Ascending aorta (tissue), 2 donors: Measurements from ENCODE around the gene TXNRD3. TPM values are rescaled to one million over a fixed set of nuclear protein-coding genes. Genes with fewer than 3 reads are reported as not detected.

ENCODE experiments used
- DNase-seq, 2 donors: peaks; one replicate each; pipeline ENCODE4 v3.0.0-alpha.2; 2019; ENCODE audit warnings: low spot score in 2 of 2
- H3K27ac ChIP-seq, 2 donors: fragments of 200-600 bp; sonication (generic); one replicate each; pipeline ENCODE4 v1.5.1; 2016 to 2017; ENCODE audit warnings: mild to moderate bottlenecking in 1 of 2
- H3K27me3 ChIP-seq: fragments of 200-600 bp; sonication (generic); one replicate; pipeline ENCODE4 v1.5.1; 2017
- H3K36me3 ChIP-seq, 2 donors: fragments of 200-600 bp; sonication (generic); one replicate each; pipeline ENCODE4 v1.5.1; 2016
- H3K4me1 ChIP-seq, 2 donors: fragments of 200-600 bp; sonication (generic); one replicate each; pipeline ENCODE4 v1.5.1; 2016 to 2017; ENCODE audit warnings: mild to moderate bottlenecking in 1 of 2
- H3K4me3 ChIP-seq, 2 donors: fragments of 200-600 bp; sonication (generic); one replicate each; pipeline ENCODE4 v1.5.1; 2016 to 2017; ENCODE audit warnings: mild to moderate bottlenecking in 1 of 2
- H3K9me3 ChIP-seq, 2 donors: fragments of 200-600 bp; sonication (generic); one replicate each; pipeline ENCODE4 v1.5.1; 2016
- CTCF ChIP-seq, 3 experiments: fragments of 200-600 bp in 2 of 3; fragments of 450-650 bp in 1 of 3; sonication (generic) in 2 of 3; IDR thresholded peaks; one replicate each; pipeline ENCODE4 v1.5.1; 2016 to 2019; ENCODE audit warnings: antibody characterized with exemption in 3 of 3, mild to moderate bottlenecking in 1 of 3, moderate library complexity in 1 of 3
- intact Hi-C: fragments of 100-400 bp; cut with DNase I; formaldehyde crosslinking; loops from one replicate; pipeline ENCODE4 v1.15.1; 2023
- total RNA-seq: library from RNA; depleted of rRNA; stranded (reverse); fragments of >200 nt; gene quantifications from one replicate; pipeline ENCODE4 v1.1.0, GENCODE V29; 2016

TXNRD3 gene
- total RNA-seq, 1 donor from 2014 or later: 18.9 TPM

GRCh38 chr3:126618760-126619159, 36.2 kb downstream of the TXNRD3 start:
- H3K27me3 ChIP-seq: no peaks in the 10 kb centered on the region
- intact Hi-C loops: no loop called here
- no peak overlapping the region for H3K27ac ChIP-seq
- no peaks in the 10 kb centered on the region for H3K4me1 ChIP-seq
- H3K4me3 ChIP-seq: no peak overlapping the region
- H3K36me3 ChIP-seq: peaks cover 0 to 20% of the 10 kb centered on the region in 2 donors
- no peaks in the 10 kb centered on the region for H3K9me3 ChIP-seq
- DNase-seq: no peak
- TF ChIP-seq CTCF (IDR thresholded peaks at IDR 0.05): no peak

- Histone ChIP-seq H3K4me3 (no peak overlapping the region), H3K9me3 (no peaks in the 10 kb centered on the region), H3K4me1 (no peaks in the 10 kb centered on the region), H3K27me3 (no peaks in the 10 kb centered on the region), H3K27ac (no peak overlapping the region), H3K36me3 (peaks cover 0 to 20% of the 10 kb centered on the region in 2 donors)
- no peak for TF ChIP-seq CTCF (IDR thresholded peaks at IDR 0.05)
- intact Hi-C loops: no loop called here
- DNase-seq: no peak
These were observed 36.9 kb downstream of the TXNRD3 start for GRCh38 chr3:126618021-126618420.

- no peak for TF ChIP-seq CTCF (IDR thresholded peaks at IDR 0.05)
- intact Hi-C loops: no loop called here
- H3K27ac ChIP-seq: no peak overlapping the region
- H3K36me3 ChIP-seq: peaks cover 0 to 22% of the 10 kb centered on the region in 2 donors
- DNase-seq: no peak
- no peaks in the 10 kb centered on the region for H3K9me3 ChIP-seq
- H3K4me1 ChIP-seq: no peaks in the 10 kb centered on the region
- H3K27me3 ChIP-seq: no peaks in the 10 kb centered on the region
- no peak overlapping the region for H3K4me3 ChIP-seq
These were observed 37.4 kb downstream of the TXNRD3 start for GRCh38 chr3:126617571-126617970.

- no peak for DNase-seq
- no peaks in the 10 kb centered on the region for H3K27me3 ChIP-seq
- H3K27ac ChIP-seq: no peak overlapping the region
- no peak overlapping the region for H3K4me3 ChIP-seq
- no peaks in the 10 kb centered on the region for H3K9me3 ChIP-seq
- TF ChIP-seq CTCF (IDR thresholded peaks at IDR 0.05): no peak
- H3K4me1 ChIP-seq: no peaks in the 10 kb centered on the region
- peaks cover 0 to 19% of the 10 kb centered on the region in 2 donors for H3K36me3 ChIP-seq
- intact Hi-C loops: no loop called here
These were observed 38.0 kb downstream of the TXNRD3 start for GRCh38 chr3:126616931-126617330.

DNA sequence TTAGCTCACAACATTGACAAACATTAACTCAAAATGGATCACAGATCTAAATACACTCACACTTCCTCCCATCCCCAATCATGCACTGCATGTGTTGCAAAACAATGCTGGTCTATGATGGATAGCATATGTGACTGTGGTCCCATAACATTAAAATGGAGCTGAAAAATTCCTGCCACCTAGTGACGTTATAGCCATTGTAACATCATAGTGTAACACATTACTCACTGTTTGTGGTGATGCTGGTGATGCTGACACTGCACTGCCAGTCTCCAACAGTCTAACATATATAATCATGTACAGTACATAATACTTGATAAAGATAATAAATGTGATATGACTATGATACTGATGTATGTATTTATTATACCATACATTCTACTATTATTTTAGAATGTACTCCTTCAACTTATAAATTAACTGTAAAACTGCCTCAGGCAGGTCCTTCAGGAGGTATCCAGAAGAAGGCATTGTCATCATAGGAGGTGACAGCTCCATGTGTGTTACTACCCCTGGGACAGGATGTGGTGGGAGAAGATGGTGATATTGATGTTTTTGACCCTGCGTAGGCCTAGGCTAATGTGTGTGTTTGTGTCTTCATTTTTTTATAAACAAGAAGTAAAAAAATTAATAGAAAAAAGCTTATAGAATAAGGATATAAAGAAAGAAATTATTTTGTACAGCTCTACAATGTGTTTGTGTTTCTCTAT, 41.3 kb downstream of the TXNRD3 start:
- DNase-seq: no peak
- Histone ChIP-seq H3K4me1 (no peaks in the 10 kb centered on the region), H3K36me3 (peaks cover 22 to 47% of the 10 kb centered on the region in 2 donors), H3K27me3 (no peaks in the 10 kb centered on the region), H3K9me3 (no peaks in the 10 kb centered on the region), H3K4me3 (no peak overlapping the region), H3K27ac (no peak overlapping the region)
- no peak for TF ChIP-seq CTCF (IDR thresholded peaks at IDR 0.05)
- intact Hi-C loops: no loop called here
